H9 (cell line): ENCODE data around the gene ANTXR2. TPM values are rescaled to one million over a fixed set of nuclear protein-coding genes. Genes with fewer than 3 reads are reported as not detected.

Experiments used
- DNase-seq: peaks from one replicate; pipeline ENCODE4 v3.0.0-alpha.2; 2017
- H2AFZ ChIP-seq: one replicate; pipeline ENCODE4 v1.6.1; 2013; ENCODE audit warnings: mild to moderate bottlenecking, low read length, control low read depth, moderate library complexity
- H2AK5ac ChIP-seq: 2 replicates; pipeline ENCODE4 v1.6.1; 2013; ENCODE audit warnings: low read length, control low read depth, mixed read lengths; ENCODE audit not compliant: insufficient read length
- H2BK120ac ChIP-seq: one replicate; pipeline ENCODE4 v1.6.1; 2013; ENCODE audit warnings: low read depth, mild to moderate bottlenecking, low read length, control low read depth, inconsistent platforms; ENCODE audit not compliant: poor library complexity, severe bottlenecking
- H2BK12ac ChIP-seq: 2 replicates; pipeline ENCODE4 v1.6.1; 2013; ENCODE audit warnings: low read length, control low read depth, mixed read lengths, low read depth; ENCODE audit not compliant: insufficient read length
- H2BK15ac ChIP-seq: 2 replicates; pipeline ENCODE4 v1.6.1; 2013; ENCODE audit warnings: low read depth, low read length, control low read depth
- H2BK20ac ChIP-seq: one replicate; pipeline ENCODE4 v1.6.1; 2013; ENCODE audit warnings: low read depth, mild to moderate bottlenecking, low read length, control low read depth, inconsistent platforms; ENCODE audit not compliant: poor library complexity, severe bottlenecking
- H2BK5ac ChIP-seq: 2 replicates; pipeline ENCODE4 v1.6.1; 2013; ENCODE audit warnings: low read length, control low read depth, mixed read lengths; ENCODE audit not compliant: insufficient read length
- H3K14ac ChIP-seq: 2 replicates; pipeline ENCODE4 v1.6.1; 2013; ENCODE audit warnings: low read length, control low read depth; ENCODE audit not compliant: insufficient read depth
- H3K18ac ChIP-seq: 2 replicates; pipeline ENCODE4 v1.6.1; 2013; ENCODE audit warnings: low read depth, mild to moderate bottlenecking, mixed read lengths, low read length, control low read depth; ENCODE audit not compliant: insufficient read length
- H3K23ac ChIP-seq: 2 replicates; pipeline ENCODE4 v1.6.1; 2013; ENCODE audit warnings: low read length, control low read depth, mixed read lengths, low read depth; ENCODE audit not compliant: insufficient read length
- H3K23me2 ChIP-seq: 2 replicates; pipeline ENCODE4 v1.6.1; 2013; ENCODE audit warnings: low read depth, mild to moderate bottlenecking, mixed read lengths, low read length, control low read depth; ENCODE audit not compliant: insufficient read length, poor library complexity, severe bottlenecking
- H3K27ac ChIP-seq: 2 replicates; pipeline ENCODE4 v1.5.1; 2013; ENCODE audit warnings: low read length, control low read depth, mixed read lengths, low read depth; ENCODE audit not compliant: insufficient read length
- H3K27me3 ChIP-seq: 2 replicates; pipeline ENCODE4 v1.6.1; 2013; ENCODE audit warnings: low read length, control low read depth, inconsistent platforms; ENCODE audit not compliant: insufficient read depth
- H3K4ac ChIP-seq: 2 replicates; pipeline ENCODE4 v1.6.1; 2013; ENCODE audit warnings: low read depth, mild to moderate bottlenecking, control low read depth, inconsistent platforms, low read length, moderate library complexity
- H3K4me1 ChIP-seq: 2 replicates; pipeline ENCODE4 v1.6.1; 2013; ENCODE audit warnings: low read length, control low read depth, inconsistent platforms; ENCODE audit not compliant: insufficient read depth
- H3K4me2 ChIP-seq: 2 replicates; pipeline ENCODE4 v1.6.1; 2013; ENCODE audit warnings: low read length, control low read depth, mixed read lengths; ENCODE audit not compliant: insufficient read length, insufficient read depth
- H3K56ac ChIP-seq: 2 replicates; pipeline ENCODE4 v1.6.1; 2013; ENCODE audit warnings: low read depth, mild to moderate bottlenecking, mixed read lengths, low read length, control low read depth; ENCODE audit not compliant: insufficient read length
- H3K79me1 ChIP-seq: 2 replicates; pipeline ENCODE4 v1.6.1; 2013; ENCODE audit warnings: low read depth, mild to moderate bottlenecking, moderate library complexity, low read length, control low read depth, inconsistent platforms; ENCODE audit not compliant: insufficient read depth, poor library complexity, severe bottlenecking
- H3K79me2 ChIP-seq: 2 replicates; pipeline ENCODE4 v1.6.1; 2013; ENCODE audit warnings: low read length, control low read depth, inconsistent platforms; ENCODE audit not compliant: insufficient read depth
- H3K9ac ChIP-seq: 2 replicates; pipeline ENCODE4 v1.6.1; 2013; ENCODE audit warnings: low read length, control low read depth, mixed read lengths; ENCODE audit not compliant: insufficient read length; ENCODE audit errors: extremely low read depth
- H3K9me3 ChIP-seq: one replicate; pipeline ENCODE4 v1.6.1; 2013; ENCODE audit warnings: low read depth, low read length, inconsistent platforms; ENCODE audit not compliant: control insufficient read depth
- H3T11ph ChIP-seq: one replicate; pipeline ENCODE4 v1.6.1; 2013; ENCODE audit warnings: mild to moderate bottlenecking, low read length, control low read depth, inconsistent platforms
- H4K20me1 ChIP-seq: one replicate; pipeline ENCODE4 v1.6.1; 2013; ENCODE audit not compliant: control insufficient read depth, insufficient read length, insufficient read depth
- H4K5ac ChIP-seq: 2 replicates; pipeline ENCODE4 v1.6.1; 2013; ENCODE audit warnings: low read depth, mild to moderate bottlenecking, mixed read lengths, low read length, control low read depth; ENCODE audit not compliant: insufficient read length
- H4K8ac ChIP-seq: replicated peaks from 2 replicates; pipeline ENCODE4 v1.6.1; 2013; ENCODE audit warnings: low read length, control low read depth, mixed read lengths, low read depth; ENCODE audit not compliant: insufficient read length
- H4K91ac ChIP-seq: 2 replicates; pipeline ENCODE4 v1.6.1; 2013; ENCODE audit warnings: low read depth, mild to moderate bottlenecking, moderate library complexity, mixed read lengths, low read length, control low read depth; ENCODE audit not compliant: insufficient read length
- H3K27ac Mint-ChIP-seq, 3 experiments: 2 replicates in 2 of 3; 3 replicates in 1 of 3; pipeline ENCODE4 v1.8.0; 2020 to 2021; ENCODE audit warnings: mixed read lengths in 3 of 3, mild to moderate bottlenecking in 1 of 3, moderate library complexity in 1 of 3
- H3K27me3 Mint-ChIP-seq: 2 replicates; pipeline ENCODE4 v1.8.0; 2021; ENCODE audit warnings: low read depth, mild to moderate bottlenecking, moderate library complexity, mixed read lengths
- H3K36me3 Mint-ChIP-seq, 3 experiments: 2 replicates in 2 of 3; 3 replicates in 1 of 3; pipeline ENCODE4 v1.8.0; 2020 to 2021; ENCODE audit warnings: low read depth in 3 of 3, mixed read lengths in 3 of 3; ENCODE audit not compliant: insufficient read depth in 1 of 3
- H3K4me1 Mint-ChIP-seq, 2 experiments: 2 replicates each; pipeline ENCODE4 v1.8.0; 2020; ENCODE audit warnings: mixed read lengths in 2 of 2
- H3K4me3 Mint-ChIP-seq, 2 experiments: 2 replicates in 1 of 2; 3 replicates in 1 of 2; pipeline ENCODE4 v1.8.0; 2020 to 2021; ENCODE audit warnings: mild to moderate bottlenecking in 2 of 2, mixed read lengths in 2 of 2, moderate library complexity in 1 of 2
- H3K9me3 Mint-ChIP-seq, 2 experiments: 2 replicates in 1 of 2; 3 replicates in 1 of 2; pipeline ENCODE4 v1.8.0; 2020; ENCODE audit warnings: mild to moderate bottlenecking in 2 of 2, mixed read lengths in 2 of 2, moderate library complexity in 1 of 2
- total RNA-seq: library from RNA; stranded (reverse); gene quantifications from 2 replicates; pipeline ENCODE4 v1.2.1, GENCODE V29; 2021
- TF ChIP-seq, protein P1 (sequence below): fragments of 200-600 bp; sonication (generic); conservative IDR thresholded peaks from 3 replicates; pipeline ENCODE4 v1.8.0; 2021; ENCODE audit warnings: antibody characterized with exemption, mild to moderate bottlenecking

Gene ANTXR2
- total RNA-seq, 1 experiment from 2014 or later = 4.7 TPM

DNA sequence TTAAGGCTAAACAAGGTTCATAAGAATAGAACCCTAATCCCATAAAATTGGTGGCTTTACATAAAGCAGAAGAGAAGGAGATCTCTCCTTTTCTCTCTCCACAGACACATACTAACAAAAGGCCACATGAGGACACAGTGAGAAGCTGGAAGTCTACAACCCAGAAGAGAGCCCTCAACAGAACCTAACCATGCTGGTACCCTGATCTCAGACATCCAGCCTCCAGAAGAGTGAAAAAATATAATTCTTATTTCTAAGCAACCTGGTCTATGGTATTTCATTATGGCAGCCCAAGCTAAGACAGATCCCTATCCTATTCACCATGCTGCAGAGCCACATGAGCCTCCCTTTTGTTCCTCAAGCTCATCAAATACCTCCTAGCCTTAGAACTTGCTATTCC lies 195.5 kb downstream of the ANTXR2 start:
- Histone ChIP-seq H2AK5ac (no peak overlapping the region), H3K4me2 (no peak overlapping the region), H2BK5ac (no peak overlapping the region), H2BK12ac (no peak overlapping the region), H3K23me2 (no peaks in the 10 kb centered on the region), H3K79me2 (no peaks in the 10 kb centered on the region), H3K27ac (no peak overlapping the region), H3K23ac (no peak overlapping the region), H4K20me1 (no peaks in the 10 kb centered on the region), H2BK120ac (no peak overlapping the region), H2BK20ac (no peak overlapping the region), H3K27me3 (no peaks in the 10 kb centered on the region), H4K8ac (no peak overlapping the region), H4K91ac (no peak overlapping the region), H3K4me1 (no peaks in the 10 kb centered on the region), H3K14ac (no peak overlapping the region), H3K4ac (no peak overlapping the region), H3K9ac (no peak overlapping the region), H4K5ac (no peak overlapping the region), H3K56ac (no peak overlapping the region), H3K18ac (no peak overlapping the region), H3T11ph (no peak overlapping the region), H2BK15ac (no peak overlapping the region), H3K9me3 (no peaks in the 10 kb centered on the region), H3K79me1 (no peaks in the 10 kb centered on the region), H2AFZ (no peak overlapping the region)
- Mint-ChIP-seq H3K4me1 (no peaks in the 10 kb centered on the region), H3K4me3 (no peak overlapping the region), H3K9me3 (peaks cover 0 to 2% of the 10 kb centered on the region in 2 experiments; a peak in 1 of 5 replicates), H3K27ac (no peak overlapping the region), H3K36me3 (no peaks in the 10 kb centered on the region), H3K27me3 (no peaks in the 10 kb centered on the region)
- TF ChIP-seq, protein P1, sequence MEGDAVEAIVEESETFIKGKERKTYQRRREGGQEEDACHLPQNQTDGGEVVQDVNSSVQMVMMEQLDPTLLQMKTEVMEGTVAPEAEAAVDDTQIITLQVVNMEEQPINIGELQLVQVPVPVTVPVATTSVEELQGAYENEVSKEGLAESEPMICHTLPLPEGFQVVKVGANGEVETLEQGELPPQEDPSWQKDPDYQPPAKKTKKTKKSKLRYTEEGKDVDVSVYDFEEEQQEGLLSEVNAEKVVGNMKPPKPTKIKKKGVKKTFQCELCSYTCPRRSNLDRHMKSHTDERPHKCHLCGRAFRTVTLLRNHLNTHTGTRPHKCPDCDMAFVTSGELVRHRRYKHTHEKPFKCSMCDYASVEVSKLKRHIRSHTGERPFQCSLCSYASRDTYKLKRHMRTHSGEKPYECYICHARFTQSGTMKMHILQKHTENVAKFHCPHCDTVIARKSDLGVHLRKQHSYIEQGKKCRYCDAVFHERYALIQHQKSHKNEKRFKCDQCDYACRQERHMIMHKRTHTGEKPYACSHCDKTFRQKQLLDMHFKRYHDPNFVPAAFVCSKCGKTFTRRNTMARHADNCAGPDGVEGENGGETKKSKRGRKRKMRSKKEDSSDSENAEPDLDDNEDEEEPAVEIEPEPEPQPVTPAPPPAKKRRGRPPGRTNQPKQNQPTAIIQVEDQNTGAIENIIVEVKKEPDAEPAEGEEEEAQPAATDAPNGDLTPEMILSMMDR = no peak
- DNase-seq = no peak
